H9 (cell line): Measurements from ENCODE around the gene SLC2A4. TPM values are rescaled to one million over a fixed set of nuclear protein-coding genes. Genes with fewer than 3 reads are reported as not detected.

Experiments
- DNase-seq: peaks from one replicate; pipeline ENCODE4 v3.0.0-alpha.2; 2017
- H2AFZ ChIP-seq: one replicate; pipeline ENCODE4 v1.6.1; 2013; ENCODE audit warnings: mild to moderate bottlenecking, low read length, control low read depth, moderate library complexity
- H2AK5ac ChIP-seq: 2 replicates; pipeline ENCODE4 v1.6.1; 2013; ENCODE audit warnings: low read length, control low read depth, mixed read lengths; ENCODE audit not compliant: insufficient read length
- H2BK120ac ChIP-seq: one replicate; pipeline ENCODE4 v1.6.1; 2013; ENCODE audit warnings: low read depth, mild to moderate bottlenecking, low read length, control low read depth, inconsistent platforms; ENCODE audit not compliant: poor library complexity, severe bottlenecking
- H2BK12ac ChIP-seq: 2 replicates; pipeline ENCODE4 v1.6.1; 2013; ENCODE audit warnings: low read length, control low read depth, mixed read lengths, low read depth; ENCODE audit not compliant: insufficient read length
- H2BK15ac ChIP-seq: 2 replicates; pipeline ENCODE4 v1.6.1; 2013; ENCODE audit warnings: low read depth, low read length, control low read depth
- H2BK20ac ChIP-seq: one replicate; pipeline ENCODE4 v1.6.1; 2013; ENCODE audit warnings: low read depth, mild to moderate bottlenecking, low read length, control low read depth, inconsistent platforms; ENCODE audit not compliant: poor library complexity, severe bottlenecking
- H2BK5ac ChIP-seq: 2 replicates; pipeline ENCODE4 v1.6.1; 2013; ENCODE audit warnings: low read length, control low read depth, mixed read lengths; ENCODE audit not compliant: insufficient read length
- H3K14ac ChIP-seq: 2 replicates; pipeline ENCODE4 v1.6.1; 2013; ENCODE audit warnings: low read length, control low read depth; ENCODE audit not compliant: insufficient read depth
- H3K18ac ChIP-seq: 2 replicates; pipeline ENCODE4 v1.6.1; 2013; ENCODE audit warnings: low read depth, mild to moderate bottlenecking, mixed read lengths, low read length, control low read depth; ENCODE audit not compliant: insufficient read length
- H3K23ac ChIP-seq: 2 replicates; pipeline ENCODE4 v1.6.1; 2013; ENCODE audit warnings: low read length, control low read depth, mixed read lengths, low read depth; ENCODE audit not compliant: insufficient read length
- H3K23me2 ChIP-seq: 2 replicates; pipeline ENCODE4 v1.6.1; 2013; ENCODE audit warnings: low read depth, mild to moderate bottlenecking, mixed read lengths, low read length, control low read depth; ENCODE audit not compliant: insufficient read length, poor library complexity, severe bottlenecking
- H3K27ac ChIP-seq: 2 replicates; pipeline ENCODE4 v1.5.1; 2013; ENCODE audit warnings: low read length, control low read depth, mixed read lengths, low read depth; ENCODE audit not compliant: insufficient read length
- H3K27me3 ChIP-seq: 2 replicates; pipeline ENCODE4 v1.6.1; 2013; ENCODE audit warnings: low read length, control low read depth, inconsistent platforms; ENCODE audit not compliant: insufficient read depth
- H3K4ac ChIP-seq: 2 replicates; pipeline ENCODE4 v1.6.1; 2013; ENCODE audit warnings: low read depth, mild to moderate bottlenecking, control low read depth, inconsistent platforms, low read length, moderate library complexity
- H3K4me1 ChIP-seq: 2 replicates; pipeline ENCODE4 v1.6.1; 2013; ENCODE audit warnings: low read length, control low read depth, inconsistent platforms; ENCODE audit not compliant: insufficient read depth
- H3K4me2 ChIP-seq: 2 replicates; pipeline ENCODE4 v1.6.1; 2013; ENCODE audit warnings: low read length, control low read depth, mixed read lengths; ENCODE audit not compliant: insufficient read length, insufficient read depth
- H3K56ac ChIP-seq: 2 replicates; pipeline ENCODE4 v1.6.1; 2013; ENCODE audit warnings: low read depth, mild to moderate bottlenecking, mixed read lengths, low read length, control low read depth; ENCODE audit not compliant: insufficient read length
- H3K79me1 ChIP-seq: 2 replicates; pipeline ENCODE4 v1.6.1; 2013; ENCODE audit warnings: low read depth, mild to moderate bottlenecking, moderate library complexity, low read length, control low read depth, inconsistent platforms; ENCODE audit not compliant: insufficient read depth, poor library complexity, severe bottlenecking
- H3K79me2 ChIP-seq: 2 replicates; pipeline ENCODE4 v1.6.1; 2013; ENCODE audit warnings: low read length, control low read depth, inconsistent platforms; ENCODE audit not compliant: insufficient read depth
- H3K9ac ChIP-seq: 2 replicates; pipeline ENCODE4 v1.6.1; 2013; ENCODE audit warnings: low read length, control low read depth, mixed read lengths; ENCODE audit not compliant: insufficient read length; ENCODE audit errors: extremely low read depth
- H3K9me3 ChIP-seq: one replicate; pipeline ENCODE4 v1.6.1; 2013; ENCODE audit warnings: low read depth, low read length, inconsistent platforms; ENCODE audit not compliant: control insufficient read depth
- H3T11ph ChIP-seq: one replicate; pipeline ENCODE4 v1.6.1; 2013; ENCODE audit warnings: mild to moderate bottlenecking, low read length, control low read depth, inconsistent platforms
- H4K20me1 ChIP-seq: one replicate; pipeline ENCODE4 v1.6.1; 2013; ENCODE audit not compliant: control insufficient read depth, insufficient read length, insufficient read depth
- H4K5ac ChIP-seq: 2 replicates; pipeline ENCODE4 v1.6.1; 2013; ENCODE audit warnings: low read depth, mild to moderate bottlenecking, mixed read lengths, low read length, control low read depth; ENCODE audit not compliant: insufficient read length
- H4K8ac ChIP-seq: replicated peaks from 2 replicates; pipeline ENCODE4 v1.6.1; 2013; ENCODE audit warnings: low read length, control low read depth, mixed read lengths, low read depth; ENCODE audit not compliant: insufficient read length
- H4K91ac ChIP-seq: 2 replicates; pipeline ENCODE4 v1.6.1; 2013; ENCODE audit warnings: low read depth, mild to moderate bottlenecking, moderate library complexity, mixed read lengths, low read length, control low read depth; ENCODE audit not compliant: insufficient read length
- H3K27ac Mint-ChIP-seq, 3 experiments: 2 replicates in 2 of 3; 3 replicates in 1 of 3; pipeline ENCODE4 v1.8.0; 2020 to 2021; ENCODE audit warnings: mixed read lengths in 3 of 3, mild to moderate bottlenecking in 1 of 3, moderate library complexity in 1 of 3
- H3K27me3 Mint-ChIP-seq: 2 replicates; pipeline ENCODE4 v1.8.0; 2021; ENCODE audit warnings: low read depth, mild to moderate bottlenecking, moderate library complexity, mixed read lengths
- H3K36me3 Mint-ChIP-seq, 3 experiments: 2 replicates in 2 of 3; 3 replicates in 1 of 3; pipeline ENCODE4 v1.8.0; 2020 to 2021; ENCODE audit warnings: low read depth in 3 of 3, mixed read lengths in 3 of 3; ENCODE audit not compliant: insufficient read depth in 1 of 3
- H3K4me1 Mint-ChIP-seq, 2 experiments: 2 replicates each; pipeline ENCODE4 v1.8.0; 2020; ENCODE audit warnings: mixed read lengths in 2 of 2
- H3K4me3 Mint-ChIP-seq, 2 experiments: 2 replicates in 1 of 2; 3 replicates in 1 of 2; pipeline ENCODE4 v1.8.0; 2020 to 2021; ENCODE audit warnings: mild to moderate bottlenecking in 2 of 2, mixed read lengths in 2 of 2, moderate library complexity in 1 of 2
- H3K9me3 Mint-ChIP-seq, 2 experiments: 2 replicates in 1 of 2; 3 replicates in 1 of 2; pipeline ENCODE4 v1.8.0; 2020; ENCODE audit warnings: mild to moderate bottlenecking in 2 of 2, mixed read lengths in 2 of 2, moderate library complexity in 1 of 2
- WGBS: extraction: QIAGEN DNeasy Blood & Tissue Kit; methylation state at CpG from one replicate; pipeline ENCODE4 v1.1.7; 2013; ENCODE audit warnings: missing lambda C conversion rate, low lambda C conversion rate, mixed read lengths; ENCODE audit not compliant: insufficient read length; ENCODE audit errors: extremely low coverage; 5-methylcytosine and 5-hydroxymethylcytosine counted together
- total RNA-seq: library from RNA; stranded (reverse); gene quantifications from 2 replicates; pipeline ENCODE4 v1.2.1, GENCODE V29; 2021
- TF ChIP-seq, protein P1 (sequence below): fragments of 200-600 bp; sonication (generic); conservative IDR thresholded peaks from 3 replicates; pipeline ENCODE4 v1.8.0; 2021; ENCODE audit warnings: antibody characterized with exemption, mild to moderate bottlenecking

The SLC2A4 gene
- total RNA-seq, 1 experiment from 2014 or later, result 4.4 TPM

GRCh38 chr17:7289256-7290032 is 7.9 kb downstream of the SLC2A4 start:
- peaks cover 29% of the 10 kb centered on the region for H3K27me3 Mint-ChIP-seq
- H2BK20ac ChIP-seq, result no peak overlapping the region
- no peaks in the 10 kb centered on the region for H4K20me1 ChIP-seq
- peaks cover 2% of the 10 kb centered on the region for H3K27me3 ChIP-seq
- DNase-seq, result no peak
- H3K23ac ChIP-seq, result no peak overlapping the region
- peaks cover 3 to 25% (median 11%) of the 10 kb centered on the region in 3 experiments; a peak in 5 of 7 replicates for H3K36me3 Mint-ChIP-seq
- TF ChIP-seq, protein P1, sequence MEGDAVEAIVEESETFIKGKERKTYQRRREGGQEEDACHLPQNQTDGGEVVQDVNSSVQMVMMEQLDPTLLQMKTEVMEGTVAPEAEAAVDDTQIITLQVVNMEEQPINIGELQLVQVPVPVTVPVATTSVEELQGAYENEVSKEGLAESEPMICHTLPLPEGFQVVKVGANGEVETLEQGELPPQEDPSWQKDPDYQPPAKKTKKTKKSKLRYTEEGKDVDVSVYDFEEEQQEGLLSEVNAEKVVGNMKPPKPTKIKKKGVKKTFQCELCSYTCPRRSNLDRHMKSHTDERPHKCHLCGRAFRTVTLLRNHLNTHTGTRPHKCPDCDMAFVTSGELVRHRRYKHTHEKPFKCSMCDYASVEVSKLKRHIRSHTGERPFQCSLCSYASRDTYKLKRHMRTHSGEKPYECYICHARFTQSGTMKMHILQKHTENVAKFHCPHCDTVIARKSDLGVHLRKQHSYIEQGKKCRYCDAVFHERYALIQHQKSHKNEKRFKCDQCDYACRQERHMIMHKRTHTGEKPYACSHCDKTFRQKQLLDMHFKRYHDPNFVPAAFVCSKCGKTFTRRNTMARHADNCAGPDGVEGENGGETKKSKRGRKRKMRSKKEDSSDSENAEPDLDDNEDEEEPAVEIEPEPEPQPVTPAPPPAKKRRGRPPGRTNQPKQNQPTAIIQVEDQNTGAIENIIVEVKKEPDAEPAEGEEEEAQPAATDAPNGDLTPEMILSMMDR, result no peak
- peak overlapping the region in 1 of 2 experiments; percentile 50; a peak in 1 of 5 replicates for H3K4me3 Mint-ChIP-seq
- H3K14ac ChIP-seq, result no peak overlapping the region
- no peak overlapping the region for H3K4me2 ChIP-seq
- H3K4me1 ChIP-seq, result peaks cover 2% of the 10 kb centered on the region; the same call in 1 of the 2 replicates
- H3K79me2 ChIP-seq, result no peaks in the 10 kb centered on the region
- no peak overlapping the region for H3K27ac ChIP-seq
- no peak overlapping the region for H4K5ac ChIP-seq
- H3K18ac ChIP-seq, result no peak overlapping the region
- H3T11ph ChIP-seq, result no peak overlapping the region
- H3K4ac ChIP-seq, result no peak overlapping the region
- no peak overlapping the region for H2BK5ac ChIP-seq
- no peak overlapping the region for H2AK5ac ChIP-seq
- no peak overlapping the region for H4K8ac ChIP-seq
- no CpG with 5 or more reads among the region's 18 CpGs for WGBS
- no peaks in the 10 kb centered on the region for H3K23me2 ChIP-seq
- no peak overlapping the region for H4K91ac ChIP-seq
- H3K56ac ChIP-seq, result no peak overlapping the region
- H2BK120ac ChIP-seq, result no peak overlapping the region
- H2AFZ ChIP-seq, result no peak overlapping the region
- H2BK12ac ChIP-seq, result no peak overlapping the region
- peaks cover 11 to 19% of the 10 kb centered on the region in 2 experiments for H3K4me1 Mint-ChIP-seq
- no peaks in the 10 kb centered on the region for H3K9me3 Mint-ChIP-seq
- no peaks in the 10 kb centered on the region for H3K79me1 ChIP-seq
- H3K27ac Mint-ChIP-seq, result no peak overlapping the region
- no peak overlapping the region for H2BK15ac ChIP-seq
- H3K9me3 ChIP-seq, result no peaks in the 10 kb centered on the region
- no peak overlapping the region for H3K9ac ChIP-seq
